GM12865 (cell line): ENCODE results near the gene NFATC1.

Source experiments
- DNase-seq: peaks from one replicate; pipeline ENCODE4 v3.0.0; 2010; ENCODE audit warnings: low read depth
- H3K4me3 ChIP-seq: 2 replicates; pipeline ENCODE4 v1.5.1; 2011; ENCODE audit warnings: mild to moderate bottlenecking, low read depth, low read length, control low read depth
- TF ChIP-seq, protein P1 (sequence below): IDR thresholded peaks from 2 replicates; pipeline ENCODE4 v1.5.1; 2011; ENCODE audit warnings: low read length, control low read depth, low read depth, inconsistent platforms; ENCODE audit not compliant: insufficient read depth; ENCODE audit errors: missing control alignments

Gene NFATC1

DNA sequence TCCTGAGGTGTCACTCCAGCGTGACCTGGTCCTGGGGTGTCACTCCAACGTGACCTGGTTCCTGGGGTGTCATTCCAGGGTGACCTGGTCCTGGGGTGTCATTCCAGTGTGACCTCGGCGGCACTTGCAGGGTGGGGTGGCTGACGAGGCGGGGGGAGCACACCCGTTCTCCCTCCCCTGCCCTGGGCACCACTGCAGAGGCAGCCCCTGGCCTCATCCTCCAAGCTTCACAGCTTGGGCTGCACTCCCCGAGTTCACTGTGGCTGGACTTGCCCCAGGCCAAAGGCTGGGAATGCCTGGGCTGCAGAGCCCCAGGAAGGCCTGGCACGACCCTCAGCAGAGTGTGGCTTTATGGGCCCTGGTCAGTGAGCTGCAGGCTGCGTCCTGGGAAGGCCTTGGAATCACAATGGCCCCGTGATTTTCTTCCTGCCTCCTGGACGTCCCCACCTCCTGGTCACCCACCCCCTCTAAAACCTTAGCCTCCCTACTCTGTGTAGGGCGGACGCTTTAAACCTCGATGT lies 88.3 kb downstream of the NFATC1 start:
- TF ChIP-seq, protein P1, sequence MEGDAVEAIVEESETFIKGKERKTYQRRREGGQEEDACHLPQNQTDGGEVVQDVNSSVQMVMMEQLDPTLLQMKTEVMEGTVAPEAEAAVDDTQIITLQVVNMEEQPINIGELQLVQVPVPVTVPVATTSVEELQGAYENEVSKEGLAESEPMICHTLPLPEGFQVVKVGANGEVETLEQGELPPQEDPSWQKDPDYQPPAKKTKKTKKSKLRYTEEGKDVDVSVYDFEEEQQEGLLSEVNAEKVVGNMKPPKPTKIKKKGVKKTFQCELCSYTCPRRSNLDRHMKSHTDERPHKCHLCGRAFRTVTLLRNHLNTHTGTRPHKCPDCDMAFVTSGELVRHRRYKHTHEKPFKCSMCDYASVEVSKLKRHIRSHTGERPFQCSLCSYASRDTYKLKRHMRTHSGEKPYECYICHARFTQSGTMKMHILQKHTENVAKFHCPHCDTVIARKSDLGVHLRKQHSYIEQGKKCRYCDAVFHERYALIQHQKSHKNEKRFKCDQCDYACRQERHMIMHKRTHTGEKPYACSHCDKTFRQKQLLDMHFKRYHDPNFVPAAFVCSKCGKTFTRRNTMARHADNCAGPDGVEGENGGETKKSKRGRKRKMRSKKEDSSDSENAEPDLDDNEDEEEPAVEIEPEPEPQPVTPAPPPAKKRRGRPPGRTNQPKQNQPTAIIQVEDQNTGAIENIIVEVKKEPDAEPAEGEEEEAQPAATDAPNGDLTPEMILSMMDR, result no peak
- no peak overlapping the region for H3K4me3 ChIP-seq
- no peak for DNase-seq

DNA sequence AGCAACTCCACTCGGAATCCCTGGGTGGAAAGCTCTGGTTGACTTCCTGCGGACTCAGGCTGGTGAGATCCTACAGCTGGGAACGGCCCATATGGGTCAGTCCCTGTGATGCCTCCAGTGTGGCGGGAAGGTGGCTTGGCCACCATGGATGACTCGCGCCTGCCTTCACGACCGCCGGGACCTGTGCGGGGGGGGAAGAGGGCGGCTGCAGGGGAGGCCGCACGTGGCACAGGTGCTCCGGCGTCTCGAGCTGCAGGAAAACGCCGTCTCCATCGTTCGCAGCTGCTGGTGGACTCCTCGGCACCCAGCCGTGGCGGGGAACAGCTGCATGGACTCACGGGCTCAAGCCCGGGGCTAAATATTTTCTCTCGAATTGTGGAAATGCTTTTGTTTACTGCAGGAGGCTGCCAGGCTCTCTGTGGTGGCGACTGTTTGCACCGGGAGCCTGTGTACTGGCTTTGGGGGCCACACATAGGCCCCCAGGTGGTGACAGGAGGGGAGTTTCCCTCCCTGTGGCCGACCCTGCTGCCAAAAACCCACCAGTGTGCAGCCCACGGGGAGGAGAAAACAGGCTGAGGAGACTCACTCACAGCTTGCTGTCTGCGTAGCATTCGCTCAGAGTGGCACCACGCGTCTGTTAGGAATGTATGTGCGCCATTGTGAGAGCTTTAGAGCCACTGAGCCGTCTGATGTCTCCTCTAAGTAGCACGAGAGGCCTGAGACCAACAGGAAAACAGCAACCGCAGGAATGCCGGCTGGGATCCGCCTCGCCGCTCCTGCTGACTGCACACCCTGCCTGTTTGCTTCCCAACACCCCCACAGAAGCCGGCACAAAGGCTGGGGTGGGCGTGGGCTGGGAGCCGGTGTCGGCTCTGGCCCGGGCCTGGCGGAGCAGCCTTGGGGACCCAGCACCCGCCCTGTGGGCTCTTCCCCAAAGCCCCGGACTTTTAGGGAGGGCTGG lies 89.2 kb downstream of the NFATC1 start:
- DNase-seq, result no peak
- TF ChIP-seq, protein P1, result no peak
- H3K4me3 ChIP-seq, result no peak overlapping the region

DNA sequence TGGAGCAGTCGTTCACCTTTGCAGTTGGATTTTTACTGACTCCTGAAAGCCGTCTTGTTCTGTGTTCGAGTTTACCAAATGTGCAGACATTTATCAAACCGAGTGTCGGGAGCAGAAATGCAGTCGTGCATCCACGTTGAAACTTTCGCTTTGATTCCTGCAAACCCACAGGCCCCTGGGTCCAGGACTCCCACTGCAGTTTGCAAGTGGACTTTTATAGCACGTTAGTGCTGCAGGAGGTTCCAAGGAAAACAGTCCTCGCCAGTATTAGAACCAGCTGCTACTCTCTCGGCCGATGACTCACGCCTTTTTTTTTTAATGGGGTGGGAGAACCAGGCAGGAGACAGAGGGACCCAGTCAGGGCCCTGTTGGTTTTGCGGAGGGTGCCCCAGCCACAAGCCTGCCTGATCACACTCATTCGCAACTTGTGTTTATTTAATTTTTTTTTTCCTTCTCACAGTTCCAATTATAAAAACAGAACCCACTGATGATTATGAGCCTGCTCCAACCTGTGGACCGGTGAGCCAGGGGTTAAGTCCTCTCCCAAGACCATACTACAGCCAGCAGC lies 90.1 kb downstream of the NFATC1 start:
- DNase-seq, result no peak
- no peak overlapping the region for H3K4me3 ChIP-seq
- TF ChIP-seq, protein P1, result no peak

DNA sequence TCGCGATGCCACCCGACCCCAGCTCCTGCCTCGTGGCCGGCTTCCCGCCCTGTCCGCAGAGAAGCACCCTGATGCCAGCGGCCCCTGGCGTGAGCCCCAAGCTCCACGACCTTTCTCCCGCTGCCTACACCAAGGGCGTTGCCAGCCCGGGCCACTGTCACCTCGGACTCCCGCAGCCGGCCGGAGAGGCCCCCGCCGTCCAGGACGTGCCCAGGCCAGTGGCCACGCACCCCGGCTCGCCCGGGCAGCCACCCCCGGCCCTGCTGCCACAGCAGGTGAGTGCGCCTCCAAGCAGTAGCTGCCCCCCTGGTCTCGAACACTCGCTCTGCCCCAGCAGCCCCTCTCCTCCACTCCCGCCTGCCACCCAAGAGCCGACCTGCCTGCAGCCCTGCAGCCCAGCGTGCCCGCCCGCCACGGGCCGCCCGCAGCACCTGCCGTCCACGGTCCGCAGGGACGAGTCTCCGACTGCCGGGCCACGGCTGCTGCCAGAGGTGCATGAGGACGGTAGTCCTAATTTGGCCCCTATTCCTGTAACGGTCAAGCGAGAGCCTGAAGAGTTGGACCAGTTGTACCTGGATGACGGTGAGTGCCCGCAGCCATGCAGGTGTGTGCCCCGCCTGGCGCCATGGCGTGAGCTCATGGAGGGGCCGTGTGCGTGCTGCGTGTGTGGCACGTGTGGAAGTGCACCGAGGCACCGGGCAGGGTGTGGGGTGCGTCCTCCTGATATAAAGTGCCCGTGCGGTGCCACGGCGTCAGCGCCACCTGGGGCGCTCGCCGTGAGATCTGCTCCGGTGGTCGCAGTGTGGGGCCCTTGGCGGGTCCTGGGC lies 90.8 kb downstream of the NFATC1 start:
- DNase-seq, result no peak
- TF ChIP-seq, protein P1, result no peak
- H3K4me3 ChIP-seq, result no peak overlapping the region

DNA sequence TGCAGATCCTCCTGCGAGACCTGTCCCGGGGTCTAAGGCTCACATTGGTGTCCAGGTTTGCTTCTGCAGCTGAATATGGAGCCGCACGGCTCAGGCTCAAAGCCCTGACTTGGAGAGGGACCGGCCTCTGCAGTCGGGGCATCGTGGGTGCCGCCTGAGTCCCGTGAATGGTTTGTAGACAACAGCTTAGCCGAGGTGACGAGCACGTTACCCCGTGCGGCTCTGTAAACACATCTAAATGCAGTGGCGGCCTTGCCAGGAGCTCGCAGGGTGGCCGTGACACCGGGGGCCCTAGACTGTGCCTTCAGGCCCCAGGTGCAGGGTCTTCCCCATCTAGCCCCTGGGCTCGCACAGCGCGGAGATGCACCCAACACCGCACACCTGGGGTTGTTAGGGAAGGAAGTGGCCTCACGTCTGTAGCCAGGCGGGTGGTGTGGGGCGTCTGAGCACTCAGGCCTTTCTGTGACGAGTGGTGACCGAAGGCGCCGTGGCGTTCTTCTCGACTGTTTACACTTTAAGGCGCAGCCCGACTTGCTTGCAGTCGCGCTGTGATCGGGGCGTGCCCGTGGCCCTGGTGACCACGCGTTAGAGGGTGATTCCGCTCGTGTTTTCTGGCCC lies 91.6 kb downstream of the NFATC1 start:
- no peak for DNase-seq
- TF ChIP-seq, protein P1, result no peak
- H3K4me3 ChIP-seq, result no peak overlapping the region

DNA sequence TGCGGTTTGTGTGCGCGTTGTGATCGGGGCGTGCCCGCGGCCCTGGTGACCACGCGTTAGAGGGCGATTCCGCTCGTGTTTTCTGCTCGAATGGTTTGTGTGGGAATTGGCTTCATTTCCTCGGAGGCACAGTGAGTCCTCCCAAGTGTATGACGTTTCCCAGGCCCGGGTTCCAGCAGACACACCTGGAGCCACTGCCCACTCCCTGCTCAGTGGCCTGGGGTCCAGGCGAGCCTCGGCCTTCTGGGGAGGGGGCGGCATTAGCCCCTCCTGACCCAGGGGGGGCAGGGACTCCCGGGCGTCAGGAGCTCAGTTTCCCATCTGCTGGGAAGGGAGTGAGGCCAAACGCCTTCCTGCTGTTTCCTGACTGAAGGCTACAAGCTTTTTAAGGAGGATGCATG lies 92.1 kb downstream of the NFATC1 start:
- TF ChIP-seq, protein P1, result no peak
- H3K4me3 ChIP-seq, result no peak overlapping the region
- no peak for DNase-seq
